Right lobe of liver (tissue), 6 donors: ENCODE results near the gene PFKL. TPM values are rescaled to one million over a fixed set of nuclear protein-coding genes. Genes with fewer than 3 reads are reported as not detected.
A peak's percentile ranks its signal among the peaks of the same experiment; 100 is the strongest.

Source experiments
- ATAC-seq, 4 donors: fragments of 200-7000 bp; cut with Tn5 transposase; one replicate each; pipeline ENCODE4 v1.9.1; 2020; ENCODE audit warnings: mild to moderate bottlenecking in 4 of 4, moderate library complexity in 4 of 4
- DNase-seq, 3 donors: peaks; one replicate each; pipeline ENCODE4 v3.0.0-alpha.2; 2020
- H3K27ac ChIP-seq, 3 donors: fragments of 200-600 bp; one replicate each; pipeline ENCODE4 v1.8.0; 2022
- H3K27me3 ChIP-seq, 2 donors: fragments of 200-600 bp; one replicate each; pipeline ENCODE4 v1.8.0; 2022
- H3K36me3 ChIP-seq, 4 donors: fragments of 200-600 bp; sonication (generic) in 1 of 4; one replicate each; pipeline versions ENCODE4 v1.5.1 to v1.8.0; 2017 to 2022; ENCODE audit warnings: control low read depth in 1 of 4
- H3K4me1 ChIP-seq, 4 donors: fragments of 200-600 bp; sonication (generic) in 1 of 4; one replicate each; pipeline versions ENCODE4 v1.5.1 to v1.8.0; 2017 to 2022; ENCODE audit warnings: control low read depth in 1 of 4
- H3K4me3 ChIP-seq, 3 donors: fragments of 200-600 bp; one replicate each; pipeline ENCODE4 v1.8.0; 2022
- H3K9me3 ChIP-seq, 4 donors: fragments of 200-600 bp; sonication (generic) in 1 of 4; one replicate each; pipeline versions ENCODE4 v1.5.1 to v1.8.0; 2017 to 2022; ENCODE audit warnings: control low read depth in 1 of 4
- POLR2A ChIP-seq: fragments of 450-650 bp; IDR thresholded peaks from one replicate; pipeline ENCODE4 v1.6.1; 2017; ENCODE audit warnings: antibody characterized with exemption, mild to moderate bottlenecking
- WGBS: methylation state at CpG from one replicate; pipeline ENCODE4 v1.1.6; 2018; ENCODE audit warnings: low coverage, low lambda C conversion rate; ENCODE audit not compliant: insufficient coverage; ENCODE audit errors: missing lambda C conversion rate; 5-methylcytosine and 5-hydroxymethylcytosine counted together
- intact Hi-C, 2 donors: fragments of 100-400 bp; cut with DNase I; formaldehyde crosslinking; loops; one replicate each; pipeline versions ENCODE4 v1.11.2 to v1.14.1; 2022
- total RNA-seq, 6 experiments: library from RNA; depleted of rRNA in 2 of 6; stranded (reverse); fragments of >200 nt in 2 of 6; fragmentation: NEBNext Ultra II Directional in 3 of 6; extraction: Animal tissue kit (Norgen Biotek cat#: 25700) in 3 of 6; gene quantifications; one replicate each; pipeline versions ENCODE4 v1.1.0 to v1.2.4, GENCODE V29; 2016 to 2023
- TF ChIP-seq, protein P1 (sequence below), 4 donors: fragments of 200-600 bp in 3 of 4; fragments of 450-650 bp in 1 of 4; IDR thresholded peaks; one replicate each; pipeline versions ENCODE4 v1.5.1 to v1.8.0; 2016 to 2022; ENCODE audit warnings: antibody characterized with exemption in 4 of 4, mild to moderate bottlenecking in 2 of 4
- donor health status: DM: no; HTN: yes; CAD: no.
- donor health status: DM: no; HTN: no; CAD: no.
- donor health status: DM: no; HTN: no; CAD: no.
- donor health status: DM: no; HTN: yes; CAD: no.
- donor health status: DM: no; HTN: yes; CAD: no.

Gene PFKL
- total RNA-seq, 6 experiments from 2014 or later: 68.3 to 97.6 (median 73.7) TPM

DNA sequence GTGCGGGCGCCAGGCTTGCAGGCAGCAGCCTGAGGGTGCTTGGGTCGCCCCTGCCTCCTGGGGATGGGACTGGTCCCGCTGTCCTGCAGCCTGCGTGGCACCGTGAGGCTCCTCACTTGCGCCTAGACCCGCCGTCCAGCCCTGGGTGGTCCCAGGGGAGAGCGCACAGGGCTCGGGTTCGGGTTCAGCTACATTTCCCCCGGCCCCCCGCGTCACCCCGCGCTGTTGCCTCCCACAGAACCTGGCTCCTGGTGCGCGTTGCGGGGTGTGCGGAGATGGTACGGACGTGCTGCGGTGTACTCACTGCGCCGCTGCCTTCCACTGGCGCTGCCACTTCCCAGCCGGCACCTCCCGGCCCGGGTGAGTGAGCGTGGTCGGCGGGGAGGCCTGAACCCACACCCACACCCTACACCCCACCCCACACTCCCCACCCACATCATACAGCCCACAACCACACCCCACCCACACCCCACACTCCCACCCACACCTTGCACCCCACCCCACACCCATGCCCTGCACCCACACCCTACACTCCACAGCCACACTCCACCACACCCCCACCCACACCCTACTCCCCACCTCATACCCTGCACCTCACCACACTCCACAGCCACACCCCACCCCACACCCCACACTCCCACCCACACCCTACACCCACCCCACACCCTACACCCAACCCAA lies 6.2 kb upstream of the PFKL start:
- ATAC-seq (no peak), DNase-seq (peak in 1 of 3 donors; percentile 20)
- Histone ChIP-seq H3K36me3 (no peaks in the 10 kb centered on the region), H3K4me1 (no peaks in the 10 kb centered on the region), H3K4me3 (no peak overlapping the region), H3K27me3 (no peaks in the 10 kb centered on the region), H3K9me3 (no peaks in the 10 kb centered on the region), H3K27ac (no peak overlapping the region)
- no peak for TF ChIP-seq POLR2A
- TF ChIP-seq, protein P1, sequence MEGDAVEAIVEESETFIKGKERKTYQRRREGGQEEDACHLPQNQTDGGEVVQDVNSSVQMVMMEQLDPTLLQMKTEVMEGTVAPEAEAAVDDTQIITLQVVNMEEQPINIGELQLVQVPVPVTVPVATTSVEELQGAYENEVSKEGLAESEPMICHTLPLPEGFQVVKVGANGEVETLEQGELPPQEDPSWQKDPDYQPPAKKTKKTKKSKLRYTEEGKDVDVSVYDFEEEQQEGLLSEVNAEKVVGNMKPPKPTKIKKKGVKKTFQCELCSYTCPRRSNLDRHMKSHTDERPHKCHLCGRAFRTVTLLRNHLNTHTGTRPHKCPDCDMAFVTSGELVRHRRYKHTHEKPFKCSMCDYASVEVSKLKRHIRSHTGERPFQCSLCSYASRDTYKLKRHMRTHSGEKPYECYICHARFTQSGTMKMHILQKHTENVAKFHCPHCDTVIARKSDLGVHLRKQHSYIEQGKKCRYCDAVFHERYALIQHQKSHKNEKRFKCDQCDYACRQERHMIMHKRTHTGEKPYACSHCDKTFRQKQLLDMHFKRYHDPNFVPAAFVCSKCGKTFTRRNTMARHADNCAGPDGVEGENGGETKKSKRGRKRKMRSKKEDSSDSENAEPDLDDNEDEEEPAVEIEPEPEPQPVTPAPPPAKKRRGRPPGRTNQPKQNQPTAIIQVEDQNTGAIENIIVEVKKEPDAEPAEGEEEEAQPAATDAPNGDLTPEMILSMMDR (IDR thresholded peaks at IDR 0.05): no peak
- WGBS: 100% methylated on average over 1 of the region's 33 CpGs
- intact Hi-C loops: no loop called here

GRCh38 chr21:44294391-44295162 lies 5.3 kb upstream of the PFKL start:
- H3K4me3 ChIP-seq: no peak overlapping the region
- H3K9me3 ChIP-seq: no peaks in the 10 kb centered on the region
- intact Hi-C loops: no loop called here
- ATAC-seq: no peak
- no peak overlapping the region for H3K27ac ChIP-seq
- H3K4me1 ChIP-seq: peaks cover 0 to 5% (median 3%) of the 10 kb centered on the region in 4 donors
- TF ChIP-seq, protein P1 (IDR thresholded peaks at IDR 0.05): no peak
- TF ChIP-seq POLR2A: no peak
- WGBS: 69% methylated on average over 10 of the region's 26 CpGs
- H3K36me3 ChIP-seq: no peaks in the 10 kb centered on the region
- H3K27me3 ChIP-seq: no peaks in the 10 kb centered on the region
- peak in 1 of 3 donors; percentile 57 for DNase-seq

DNA sequence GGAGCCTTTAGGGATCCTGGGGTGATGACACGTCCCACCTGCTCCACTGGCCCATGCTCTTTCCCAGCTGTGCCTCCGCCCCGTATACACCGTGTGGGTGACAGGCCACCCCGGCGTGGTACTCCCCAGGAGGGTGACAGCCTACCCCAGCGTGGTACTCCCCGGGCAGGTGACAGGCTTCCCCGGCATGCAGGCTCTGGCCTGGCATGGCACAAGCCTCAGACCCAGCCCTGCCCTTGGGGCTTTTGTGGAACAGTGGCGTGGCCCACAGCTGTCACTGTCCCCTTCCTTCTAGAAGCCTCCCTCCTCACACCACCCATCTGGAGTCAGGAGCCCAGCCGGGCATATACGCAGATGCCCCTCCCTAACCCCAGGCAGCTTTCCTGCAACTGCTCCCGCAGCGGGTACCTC lies 4.7 kb upstream of the PFKL start:
- ATAC-seq: no peak
- Histone ChIP-seq H3K36me3 (no peaks in the 10 kb centered on the region), H3K4me1 (peaks cover 0 to 5% (median 3%) of the 10 kb centered on the region in 4 donors), H3K27me3 (no peaks in the 10 kb centered on the region), H3K4me3 (no peak overlapping the region), H3K27ac (no peak overlapping the region), H3K9me3 (no peaks in the 10 kb centered on the region)
- intact Hi-C loops: no loop called here
- TF ChIP-seq, protein P1 (IDR thresholded peaks at IDR 0.05): no peak
- no peak for TF ChIP-seq POLR2A
- WGBS: 67% methylated on average over 6 of the region's 14 CpGs
- DNase-seq: no peak

- DNase-seq: no peak
- no CpG with 5 or more reads among the region's 10 CpGs for WGBS
- ATAC-seq: no peak
Observed at GRCh38 chr21:44295646-44296045, 4.2 kb upstream of the PFKL start.

More at GRCh38 chr21:44295646-44296045, 4.2 kb upstream of the PFKL start:
- intact Hi-C loops: no loop called here
- TF ChIP-seq, protein P1 (IDR thresholded peaks at IDR 0.05): no peak
- TF ChIP-seq POLR2A: no peak
- H3K9me3 ChIP-seq: no peaks in the 10 kb centered on the region
- peaks cover 0 to 7% (median 3%) of the 10 kb centered on the region in 4 donors for H3K4me1 ChIP-seq
- no peaks in the 10 kb centered on the region for H3K36me3 ChIP-seq
- H3K4me3 ChIP-seq: no peak overlapping the region
- no peaks in the 10 kb centered on the region for H3K27me3 ChIP-seq
- H3K27ac ChIP-seq: no peak overlapping the region
